ENCODE data around the gene LDLRAP1. TPM values are rescaled to one million over a fixed set of nuclear protein-coding genes. Genes with fewer than 3 reads are reported as not detected.

The LDLRAP1 gene
- total RNA-seq, 4 donors from 2014 or later: 25.1 to 40.9 (median 34.4) TPM

DNA sequence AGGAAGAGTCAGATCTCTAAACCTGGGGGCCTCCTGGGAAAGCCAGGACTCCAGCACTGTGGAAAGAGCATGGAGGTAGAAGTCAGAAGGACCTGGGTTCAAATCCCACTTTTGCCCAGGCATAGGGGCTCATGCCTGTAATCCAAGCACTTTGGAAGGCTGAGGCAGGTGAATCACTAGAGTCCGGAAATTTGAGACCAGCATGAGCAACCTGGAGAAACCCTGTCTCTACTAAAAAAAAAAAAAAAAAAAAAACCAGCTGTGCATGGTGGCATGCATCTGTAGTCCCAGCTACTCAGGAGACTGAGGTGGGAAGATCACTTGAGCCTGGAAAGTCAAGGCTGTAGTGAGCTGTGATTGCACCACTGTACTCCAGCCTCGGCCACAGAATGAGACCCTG is 31.8 kb downstream of the LDLRAP1 start:
- Histone ChIP-seq H3K27me3 (no peaks in the 10 kb centered on the region), H3K36me3 (no peaks in the 10 kb centered on the region), H3K4me3 (replicated peaks in 1 of 3) (no peak overlapping the region), H3K4me1 (peaks cover 0 to 4% of the 10 kb centered on the region in 2 donors), H3K9me3 (no peaks in the 10 kb centered on the region), H3K27ac (no peak overlapping the region)
- intact Hi-C loops (cut with DNase I): no loop called here
- TF ChIP-seq POLR2A (IDR thresholded peaks at IDR 0.05): no peak
- TF ChIP-seq, protein P1, sequence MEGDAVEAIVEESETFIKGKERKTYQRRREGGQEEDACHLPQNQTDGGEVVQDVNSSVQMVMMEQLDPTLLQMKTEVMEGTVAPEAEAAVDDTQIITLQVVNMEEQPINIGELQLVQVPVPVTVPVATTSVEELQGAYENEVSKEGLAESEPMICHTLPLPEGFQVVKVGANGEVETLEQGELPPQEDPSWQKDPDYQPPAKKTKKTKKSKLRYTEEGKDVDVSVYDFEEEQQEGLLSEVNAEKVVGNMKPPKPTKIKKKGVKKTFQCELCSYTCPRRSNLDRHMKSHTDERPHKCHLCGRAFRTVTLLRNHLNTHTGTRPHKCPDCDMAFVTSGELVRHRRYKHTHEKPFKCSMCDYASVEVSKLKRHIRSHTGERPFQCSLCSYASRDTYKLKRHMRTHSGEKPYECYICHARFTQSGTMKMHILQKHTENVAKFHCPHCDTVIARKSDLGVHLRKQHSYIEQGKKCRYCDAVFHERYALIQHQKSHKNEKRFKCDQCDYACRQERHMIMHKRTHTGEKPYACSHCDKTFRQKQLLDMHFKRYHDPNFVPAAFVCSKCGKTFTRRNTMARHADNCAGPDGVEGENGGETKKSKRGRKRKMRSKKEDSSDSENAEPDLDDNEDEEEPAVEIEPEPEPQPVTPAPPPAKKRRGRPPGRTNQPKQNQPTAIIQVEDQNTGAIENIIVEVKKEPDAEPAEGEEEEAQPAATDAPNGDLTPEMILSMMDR (IDR thresholded peaks at IDR 0.05): no peak
- no peak for DNase-seq
- WGBS, 2 donors: 88 to 90% methylated on average over 2 of the region's 2 CpGs

DNA sequence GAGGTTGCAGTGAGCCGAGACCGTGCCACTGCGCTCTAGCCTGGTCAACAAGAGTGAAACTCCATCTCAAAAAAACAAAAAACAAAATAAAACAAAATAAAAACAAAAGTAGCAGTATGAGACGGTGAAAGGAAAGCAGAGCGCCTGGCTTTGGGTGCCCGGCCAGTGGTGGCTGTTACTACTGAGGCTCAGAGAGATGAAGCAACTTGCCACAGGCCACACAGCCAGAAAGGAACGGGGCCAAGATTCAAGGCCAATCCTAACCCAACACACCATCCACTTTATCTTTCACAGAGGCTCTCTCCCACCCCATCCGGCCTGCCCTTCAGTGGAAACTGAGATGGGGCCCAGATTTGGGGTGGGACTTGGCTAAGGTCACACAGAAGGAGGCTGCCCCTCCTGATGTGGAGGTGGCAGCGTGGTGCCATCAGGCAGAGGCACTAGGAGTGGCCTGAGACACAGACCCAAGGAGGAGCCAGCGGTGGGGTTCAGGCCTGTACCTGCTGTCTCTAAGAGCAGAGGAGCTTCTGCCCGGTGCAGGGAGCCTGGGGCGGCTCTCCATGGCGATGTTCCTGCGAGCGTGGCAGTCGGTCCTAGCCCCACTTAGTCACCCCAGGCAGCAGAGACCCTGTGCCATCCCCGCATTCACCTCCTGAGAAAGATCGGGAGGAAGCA is 33.2 kb downstream of the LDLRAP1 start:
- TF ChIP-seq, protein P1 (IDR thresholded peaks at IDR 0.05): no peak
- no peak for TF ChIP-seq POLR2A (IDR thresholded peaks at IDR 0.05)
- WGBS, 2 donors: 89% methylated on average over 11 to 18 of the region's 18 CpGs
- Histone ChIP-seq H3K27ac (no peak overlapping the region), H3K36me3 (no peaks in the 10 kb centered on the region), H3K4me3 (replicated peaks in 1 of 3) (no peak overlapping the region), H3K9me3 (no peaks in the 10 kb centered on the region), H3K27me3 (no peaks in the 10 kb centered on the region), H3K4me1 (peaks cover 0 to 4% of the 10 kb centered on the region in 2 donors)
- no peak for DNase-seq
- intact Hi-C loops (cut with DNase I): no loop called here

DNA sequence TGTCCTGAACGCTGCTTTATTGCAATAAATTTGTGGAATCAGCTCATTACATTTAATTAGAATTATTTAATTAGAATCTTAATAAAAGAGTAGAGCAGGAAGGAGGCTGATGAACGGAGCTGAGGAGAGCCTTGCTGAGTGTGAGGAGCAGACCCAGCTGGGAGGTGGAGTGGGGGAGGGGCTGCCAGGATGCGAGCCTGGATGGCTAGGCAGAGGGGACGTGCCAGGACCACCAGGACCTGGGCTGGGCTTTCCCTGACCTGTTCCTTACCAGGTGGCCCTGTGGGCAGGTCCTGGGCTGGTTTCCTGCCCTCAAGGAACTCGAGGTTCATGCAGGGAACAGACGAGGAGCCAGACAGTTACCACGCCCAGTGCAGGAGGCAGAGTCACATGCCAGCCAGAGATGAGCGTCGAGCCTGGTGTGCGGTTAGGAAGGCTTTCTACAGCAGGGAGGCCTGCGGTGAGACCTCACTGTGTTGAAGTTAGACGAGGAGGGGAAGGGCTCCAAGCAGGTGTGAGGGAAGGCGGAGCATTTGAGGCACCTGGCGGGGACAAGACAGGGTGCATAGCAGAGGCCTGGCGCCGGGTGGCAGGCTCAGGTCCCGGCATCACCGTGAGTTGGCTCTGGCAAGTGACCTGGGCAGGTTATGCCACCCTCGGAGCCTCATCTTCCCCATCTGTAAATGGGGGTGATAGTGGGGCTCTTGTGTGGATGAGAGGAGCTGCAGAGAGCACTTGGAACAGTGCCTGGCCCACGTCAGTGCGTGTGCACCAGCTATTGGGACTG is 33.9 kb downstream of the LDLRAP1 start:
- Histone ChIP-seq H3K27ac (no peak overlapping the region), H3K27me3 (no peaks in the 10 kb centered on the region), H3K4me1 (peaks cover 0 to 4% of the 10 kb centered on the region in 2 donors), H3K9me3 (no peaks in the 10 kb centered on the region), H3K36me3 (no peaks in the 10 kb centered on the region), H3K4me3 (replicated peaks in 1 of 3) (no peak overlapping the region)
- no peak for DNase-seq
- no peak for TF ChIP-seq POLR2A (IDR thresholded peaks at IDR 0.05)
- TF ChIP-seq, protein P1 (IDR thresholded peaks at IDR 0.05): no peak
- intact Hi-C loops (cut with DNase I): no loop called here
- 86% methylated on average over 19 to 21 of the region's 21 CpGs for WGBS, 2 donors

DNA sequence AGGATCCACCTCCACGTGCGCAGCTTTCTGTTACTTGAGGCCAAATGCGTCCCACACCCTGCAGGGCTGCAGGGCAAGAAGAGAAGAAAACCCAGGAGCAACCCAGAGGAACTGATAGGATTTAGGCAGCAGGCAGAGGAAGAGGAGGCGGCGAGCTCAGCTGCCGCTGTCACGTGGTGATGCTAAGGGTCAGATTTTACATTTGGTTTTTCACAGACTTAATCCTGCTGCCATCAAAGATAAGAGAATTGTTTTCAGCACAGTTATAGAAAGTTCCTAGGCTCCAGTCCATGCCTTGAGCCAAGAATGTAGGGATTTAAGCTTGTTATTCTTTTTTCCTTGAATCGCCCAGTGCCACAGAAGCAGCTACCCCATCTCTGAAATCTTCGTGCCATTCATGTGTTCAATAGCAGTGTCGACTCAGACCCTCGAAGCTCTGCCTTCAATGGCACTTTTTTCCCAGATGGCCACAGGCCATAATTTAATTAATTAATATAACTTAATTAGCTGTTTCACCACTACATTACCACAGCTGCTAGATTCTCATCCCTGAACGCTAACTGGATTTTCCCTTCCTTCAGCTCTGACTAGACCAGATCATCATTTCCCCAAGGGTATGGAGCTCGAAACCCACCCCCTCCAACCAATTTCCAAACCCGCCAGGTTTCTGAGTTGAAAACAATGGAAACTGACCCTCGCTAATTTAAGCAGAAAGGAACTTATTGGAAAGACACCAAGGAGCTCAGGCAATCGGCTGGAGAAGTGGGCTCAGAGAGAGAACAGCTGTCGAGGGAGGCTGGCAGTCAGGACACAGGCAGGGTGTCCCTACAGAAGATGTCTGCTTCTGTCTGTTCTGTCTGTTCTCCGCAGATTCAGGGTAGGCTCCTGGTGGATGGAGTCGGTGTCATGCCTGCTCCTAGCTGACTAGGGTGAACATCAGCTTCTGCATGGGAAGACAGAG is 36.2 kb downstream of the LDLRAP1 start:
- intact Hi-C loops (cut with DNase I): no loop called here

More for the DNA sequence above, 36.2 kb downstream of the LDLRAP1 start:
- TF ChIP-seq, protein P1 (IDR thresholded peaks at IDR 0.05): no peak
- no peak for TF ChIP-seq POLR2A (IDR thresholded peaks at IDR 0.05)
- no peaks in the 10 kb centered on the region for H3K9me3 ChIP-seq
- H3K4me1 ChIP-seq: no peaks in the 10 kb centered on the region
- no peak overlapping the region for H3K27ac ChIP-seq
- H3K4me3 ChIP-seq (replicated peaks in 1 of 3): no peak overlapping the region
- no peaks in the 10 kb centered on the region for H3K27me3 ChIP-seq
- 81 to 84% methylated on average over 19 of the region's 19 CpGs for WGBS, 2 donors
- H3K36me3 ChIP-seq: no peaks in the 10 kb centered on the region
- DNase-seq: no peak

Data from thyroid gland (tissue), 4 donors.